Suprapubic skin (tissue), 4 donors: ENCODE data around the gene TNFRSF11A.

ENCODE experiments used
- EP300 ChIP-seq: sonication (generic); formaldehyde crosslinking; IDR thresholded peaks from one replicate; pipeline ENCODE4 v1.6.1; 2017; ENCODE audit warnings: antibody characterized with exemption
- POLR2A ChIP-seq, 2 donors: fragments of 450-650 bp; IDR thresholded peaks; one replicate each; pipeline ENCODE4 v1.6.1; 2017; ENCODE audit warnings: antibody characterized with exemption in 2 of 2, mild to moderate bottlenecking in 2 of 2, moderate library complexity in 2 of 2
- POLR2AphosphoS5 ChIP-seq, 3 donors: sonication (generic); formaldehyde crosslinking; IDR thresholded peaks; one replicate each; pipeline ENCODE4 v1.6.1; 2017; ENCODE audit warnings: antibody characterized with exemption in 3 of 3
- TF ChIP-seq, protein P1 (sequence below), 2 donors: fragments of 200-600 bp in 1 of 2; fragments of 450-650 bp in 1 of 2; sonication (generic) in 1 of 2; IDR thresholded peaks; one replicate each; pipeline ENCODE4 v1.5.1; 2016 to 2019; ENCODE audit warnings: antibody characterized with exemption in 2 of 2, mild to moderate bottlenecking in 1 of 2, moderate library complexity in 1 of 2

DNA sequence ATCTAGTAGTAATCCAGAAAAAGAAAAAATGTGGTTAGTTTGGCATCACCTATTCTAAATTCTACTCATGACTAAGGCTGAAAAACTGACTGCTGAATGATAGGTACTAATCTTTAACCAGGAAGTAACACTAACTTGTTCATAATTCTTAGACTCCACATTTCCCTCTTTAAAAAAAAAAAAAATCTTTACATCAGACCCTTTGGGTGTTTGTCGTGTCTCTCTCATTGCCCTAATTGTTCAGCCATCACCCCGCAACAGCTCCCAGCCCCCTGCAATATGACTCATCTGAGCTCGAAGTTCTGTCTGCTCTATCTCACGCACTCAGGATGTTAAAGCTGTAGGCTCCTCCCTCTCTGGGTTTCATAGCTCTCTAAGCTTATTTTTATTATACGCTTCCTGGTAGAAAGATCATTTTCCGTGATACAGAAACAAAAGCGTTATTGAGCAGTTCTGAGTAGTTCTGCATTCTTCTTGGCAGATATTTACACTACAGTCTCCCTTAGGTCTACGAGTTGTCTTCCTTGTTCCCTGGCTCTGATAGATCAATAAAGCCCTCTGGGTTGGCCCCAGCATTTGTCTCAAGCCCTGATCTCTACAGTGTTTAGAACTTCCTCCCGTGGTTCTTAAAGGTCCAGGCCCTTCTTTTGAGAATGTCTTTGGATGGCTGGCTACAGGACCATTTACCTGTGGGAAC is 95.6 kb downstream of the TNFRSF11A start:
- TF ChIP-seq, protein P1, sequence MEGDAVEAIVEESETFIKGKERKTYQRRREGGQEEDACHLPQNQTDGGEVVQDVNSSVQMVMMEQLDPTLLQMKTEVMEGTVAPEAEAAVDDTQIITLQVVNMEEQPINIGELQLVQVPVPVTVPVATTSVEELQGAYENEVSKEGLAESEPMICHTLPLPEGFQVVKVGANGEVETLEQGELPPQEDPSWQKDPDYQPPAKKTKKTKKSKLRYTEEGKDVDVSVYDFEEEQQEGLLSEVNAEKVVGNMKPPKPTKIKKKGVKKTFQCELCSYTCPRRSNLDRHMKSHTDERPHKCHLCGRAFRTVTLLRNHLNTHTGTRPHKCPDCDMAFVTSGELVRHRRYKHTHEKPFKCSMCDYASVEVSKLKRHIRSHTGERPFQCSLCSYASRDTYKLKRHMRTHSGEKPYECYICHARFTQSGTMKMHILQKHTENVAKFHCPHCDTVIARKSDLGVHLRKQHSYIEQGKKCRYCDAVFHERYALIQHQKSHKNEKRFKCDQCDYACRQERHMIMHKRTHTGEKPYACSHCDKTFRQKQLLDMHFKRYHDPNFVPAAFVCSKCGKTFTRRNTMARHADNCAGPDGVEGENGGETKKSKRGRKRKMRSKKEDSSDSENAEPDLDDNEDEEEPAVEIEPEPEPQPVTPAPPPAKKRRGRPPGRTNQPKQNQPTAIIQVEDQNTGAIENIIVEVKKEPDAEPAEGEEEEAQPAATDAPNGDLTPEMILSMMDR (IDR thresholded peaks at IDR 0.05) = no peak
- TF ChIP-seq POLR2AphosphoS5 (IDR thresholded peaks at IDR 0.05) = no peak
- no peak for TF ChIP-seq POLR2A (IDR thresholded peaks at IDR 0.05)
- TF ChIP-seq EP300 = no peak
